HG03103 (cell line): ENCODE data around the gene OLIG3.

Experiments used
- ATAC-seq: cut with Tn5 transposase; IDR thresholded peaks from one replicate; pipeline ENCODE4 v1.9.1; 2021; ENCODE audit warnings: low read depth; ENCODE audit not compliant: unreplicated experiment

OLIG3 gene

GRCh38 chr6:137496909-137497720 is 2.9 kb upstream of the OLIG3 start:
- no peak for ATAC-seq

GRCh38 chr6:137496368-137496767 is 2.2 kb upstream of the OLIG3 start:
- no peak for ATAC-seq

- ATAC-seq: no peak
Measured at GRCh38 chr6:137495703-137496336, 1.6 kb upstream of the OLIG3 start.

- ATAC-seq: no peak
Measured at GRCh38 chr6:137494988-137495702, 951 bp upstream of the OLIG3 start.

- ATAC-seq: no peak
Measured at GRCh38 chr6:137493218-137494038, 766 bp downstream of the OLIG3 start.

GRCh38 chr6:137492289-137493217 is 1.6 kb downstream of the OLIG3 start:
- ATAC-seq: no peak

GRCh38 chr6:137491478-137491877 is 2.7 kb downstream of the OLIG3 start:
- ATAC-seq: no peak

- no peak for ATAC-seq
Measured at GRCh38 chr6:137490961-137491360, 3.2 kb downstream of the OLIG3 start.

GRCh38 chr6:137490006-137490905 is 3.9 kb downstream of the OLIG3 start:
- no peak for ATAC-seq

- no peak for ATAC-seq
Measured at GRCh38 chr6:137489046-137490005, 4.9 kb downstream of the OLIG3 start.

- no peak for ATAC-seq
Measured at GRCh38 chr6:137488150-137489045, 5.8 kb downstream of the OLIG3 start.

GRCh38 chr6:137487869-137488149 is 6.4 kb downstream of the OLIG3 start:
- no peak for ATAC-seq

- ATAC-seq: no peak
Measured at GRCh38 chr6:137487181-137487868, 6.9 kb downstream of the OLIG3 start.

- no peak for ATAC-seq
Measured at GRCh38 chr6:137486416-137486815, 7.8 kb downstream of the OLIG3 start.

- ATAC-seq: no peak
Measured at GRCh38 chr6:137480431-137480830, 13.8 kb downstream of the OLIG3 start.

- ATAC-seq: no peak
Measured at GRCh38 chr6:137475103-137475502, 19.1 kb downstream of the OLIG3 start.
